Fibroblast of the aortic adventitia (primary cell): ENCODE results near the gene RPS6KA5. TPM values are rescaled to one million over a fixed set of nuclear protein-coding genes. Genes with fewer than 3 reads are reported as not detected.

ENCODE experiments used
- DNase-seq: peaks from one replicate; pipeline ENCODE4 v3.0.0-alpha.2; 2010; ENCODE audit warnings: low read depth
- H3K4me3 ChIP-seq: 2 replicates; pipeline ENCODE4 v1.5.1; 2011; ENCODE audit warnings: low read depth, mild to moderate bottlenecking, control low read depth, low read length, moderate library complexity
- CTCF ChIP-seq: IDR thresholded peaks from 2 replicates; pipeline ENCODE4 v1.5.1; 2011; ENCODE audit warnings: mild to moderate bottlenecking, low read length, control low read depth, inconsistent platforms; ENCODE audit not compliant: insufficient read depth
- total RNA-seq: library from RNA; depleted of rRNA; stranded (reverse); fragments of >200 nt; gene quantifications from 2 replicates; pipeline ENCODE4 v1.2.3, GENCODE V29; 2012; ENCODE audit warnings: low replicate concordance

RPS6KA5 gene
- total RNA-seq, 1 donor: 5.0 TPM

- TF ChIP-seq CTCF: no peak
- no peak for DNase-seq
- no peak overlapping the region for H3K4me3 ChIP-seq
Observed at GRCh38 chr14:90819734-90820393, 240.6 kb downstream of the RPS6KA5 start.

- no peak for DNase-seq
- TF ChIP-seq CTCF: no peak
- H3K4me3 ChIP-seq: no peak overlapping the region
Observed at GRCh38 chr14:90818715-90819114, 241.7 kb downstream of the RPS6KA5 start.

GRCh38 chr14:90816681-90817436 is 243.6 kb downstream of the RPS6KA5 start:
- peak overlapping the region; percentile 44 for H3K4me3 ChIP-seq
- no peak for DNase-seq
- no peak for TF ChIP-seq CTCF

GRCh38 chr14:90815822-90816662 is 244.4 kb downstream of the RPS6KA5 start, which contains the start of gene TTC7B:
TTC7B (minus strand) TSS chr14:90816430; CDS start chr14:90816295, 135 bp downstream.
- peak; percentile 15 for DNase-seq
- TF ChIP-seq CTCF: peak; percentile 46
- H3K4me3 ChIP-seq: peak within 1 kb of the TSS; percentile 82

GRCh38 chr14:90815572-90815821 is 244.9 kb downstream of the RPS6KA5 start:
- DNase-seq: peak; percentile 11

More at GRCh38 chr14:90815572-90815821, 244.9 kb downstream of the RPS6KA5 start:
- no peak for TF ChIP-seq CTCF
- H3K4me3 ChIP-seq: peak overlapping the region; percentile 82
